ENCODE results near the gene DOCK2. TPM values are rescaled to one million over a fixed set of nuclear protein-coding genes. Genes with fewer than 3 reads are reported as not detected.
A peak's percentile ranks its signal among the peaks of the same experiment; 100 is the strongest.

Gene DOCK2
- total RNA-seq = 2.2 and 3.9 TPM in 2 replicates

DNA sequence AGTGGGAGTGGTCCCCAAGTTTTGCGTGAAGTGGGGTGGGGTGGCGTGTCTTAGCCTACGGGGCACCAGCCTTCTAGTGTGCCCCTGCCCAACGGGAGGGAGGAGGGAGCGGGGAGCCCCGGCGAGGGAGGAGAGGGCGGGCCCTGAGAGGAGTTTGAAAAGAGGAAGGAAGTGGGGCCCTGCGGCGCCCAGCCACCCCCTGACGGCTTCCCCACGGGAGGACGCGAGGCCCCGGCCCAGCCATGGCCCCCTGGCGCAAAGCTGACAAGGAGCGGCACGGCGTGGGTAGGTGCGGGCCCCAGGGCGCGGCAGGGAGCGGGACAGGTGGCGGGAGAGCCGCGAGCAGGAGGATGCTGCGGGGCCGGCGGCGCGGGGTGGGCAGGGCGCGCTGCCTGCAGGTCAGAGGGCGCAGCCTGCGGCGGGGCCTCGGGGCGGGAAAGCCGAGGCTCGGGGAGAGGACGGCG, at the start of gene DOCK2:
Gene DOCK2 (plus strand): TSS at position 191 of the 464 bp plus-strand sequence. CDS start 52 bp downstream, at position 243.
- no peaks in the 10 kb centered on the region for H3K27me3 ChIP-seq (ENCODE audit: control insufficient read depth, insufficient read depth, low read length)
- TF ChIP-seq, protein P1, sequence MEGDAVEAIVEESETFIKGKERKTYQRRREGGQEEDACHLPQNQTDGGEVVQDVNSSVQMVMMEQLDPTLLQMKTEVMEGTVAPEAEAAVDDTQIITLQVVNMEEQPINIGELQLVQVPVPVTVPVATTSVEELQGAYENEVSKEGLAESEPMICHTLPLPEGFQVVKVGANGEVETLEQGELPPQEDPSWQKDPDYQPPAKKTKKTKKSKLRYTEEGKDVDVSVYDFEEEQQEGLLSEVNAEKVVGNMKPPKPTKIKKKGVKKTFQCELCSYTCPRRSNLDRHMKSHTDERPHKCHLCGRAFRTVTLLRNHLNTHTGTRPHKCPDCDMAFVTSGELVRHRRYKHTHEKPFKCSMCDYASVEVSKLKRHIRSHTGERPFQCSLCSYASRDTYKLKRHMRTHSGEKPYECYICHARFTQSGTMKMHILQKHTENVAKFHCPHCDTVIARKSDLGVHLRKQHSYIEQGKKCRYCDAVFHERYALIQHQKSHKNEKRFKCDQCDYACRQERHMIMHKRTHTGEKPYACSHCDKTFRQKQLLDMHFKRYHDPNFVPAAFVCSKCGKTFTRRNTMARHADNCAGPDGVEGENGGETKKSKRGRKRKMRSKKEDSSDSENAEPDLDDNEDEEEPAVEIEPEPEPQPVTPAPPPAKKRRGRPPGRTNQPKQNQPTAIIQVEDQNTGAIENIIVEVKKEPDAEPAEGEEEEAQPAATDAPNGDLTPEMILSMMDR (IDR thresholded peaks at IDR 0.05; ENCODE audit: insufficient read depth, low read length, poor library complexity, severe bottlenecking) = no peak
- no peak for DNase-seq (ENCODE audit: low read depth)
- peak within 1 kb of the TSS; percentile 37 for H3K4me3 ChIP-seq (ENCODE audit: low read depth, low read length)
- H3K36me3 ChIP-seq (ENCODE audit: control insufficient read depth, insufficient read depth, low read length) = no peaks in the 10 kb centered on the region

DNA sequence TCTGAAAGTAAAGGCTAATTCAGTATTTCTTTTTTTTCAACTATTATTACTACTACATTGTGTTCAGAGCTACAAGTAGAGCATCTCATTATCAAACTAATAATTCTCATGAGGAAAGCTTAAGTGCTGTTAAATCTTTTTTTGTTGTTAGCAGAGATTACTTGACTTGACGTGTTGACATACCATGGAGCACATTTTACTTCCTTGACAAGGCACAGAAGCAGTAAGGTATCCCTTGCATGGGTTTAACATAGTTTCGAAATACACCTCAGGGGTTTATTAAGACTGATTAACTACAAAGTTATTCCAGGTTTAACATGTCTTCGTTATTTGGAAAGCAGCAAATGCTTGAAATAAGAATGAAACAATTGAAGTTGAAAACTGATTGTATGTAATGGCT, 46.5 kb upstream of the DOCK2 start:
- peaks cover 1% of the 10 kb centered on the region for H3K36me3 ChIP-seq (ENCODE audit: control insufficient read depth, insufficient read depth, low read length)
- DNase-seq (ENCODE audit: low read depth) = no peak
- H3K27me3 ChIP-seq (ENCODE audit: control insufficient read depth, insufficient read depth, low read length) = no peaks in the 10 kb centered on the region
- no peak overlapping the region for H3K4me3 ChIP-seq (ENCODE audit: low read depth, low read length)
- TF ChIP-seq, protein P1 (IDR thresholded peaks at IDR 0.05; ENCODE audit: insufficient read depth, low read length, poor library complexity, severe bottlenecking) = no peak

DNA sequence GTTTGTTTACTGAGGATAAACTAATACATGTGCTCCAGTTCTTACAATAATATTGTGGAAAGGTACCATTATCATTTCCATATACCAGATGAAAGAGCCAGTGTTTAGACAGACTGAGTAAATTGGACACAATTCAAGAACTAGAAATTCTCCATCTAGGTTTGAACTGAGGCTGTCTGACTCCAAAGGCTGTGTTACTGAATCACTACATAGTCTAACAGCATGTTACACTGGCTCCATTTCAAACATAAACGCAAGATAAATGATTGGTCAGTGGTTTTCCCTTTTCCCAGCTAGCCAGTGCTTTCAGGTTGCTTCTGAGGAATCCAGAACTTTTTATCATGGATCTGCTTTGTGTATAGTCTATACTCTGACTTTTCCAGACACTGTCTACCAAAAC, 45.4 kb upstream of the DOCK2 start:
- DNase-seq (ENCODE audit: low read depth) = no peak
- H3K27me3 ChIP-seq (ENCODE audit: control insufficient read depth, insufficient read depth, low read length) = no peaks in the 10 kb centered on the region
- TF ChIP-seq, protein P1 (IDR thresholded peaks at IDR 0.05; ENCODE audit: insufficient read depth, low read length, poor library complexity, severe bottlenecking) = no peak
- peaks cover 1% of the 10 kb centered on the region for H3K36me3 ChIP-seq (ENCODE audit: control insufficient read depth, insufficient read depth, low read length)
- H3K4me3 ChIP-seq (ENCODE audit: low read depth, low read length) = no peak overlapping the region

DNA sequence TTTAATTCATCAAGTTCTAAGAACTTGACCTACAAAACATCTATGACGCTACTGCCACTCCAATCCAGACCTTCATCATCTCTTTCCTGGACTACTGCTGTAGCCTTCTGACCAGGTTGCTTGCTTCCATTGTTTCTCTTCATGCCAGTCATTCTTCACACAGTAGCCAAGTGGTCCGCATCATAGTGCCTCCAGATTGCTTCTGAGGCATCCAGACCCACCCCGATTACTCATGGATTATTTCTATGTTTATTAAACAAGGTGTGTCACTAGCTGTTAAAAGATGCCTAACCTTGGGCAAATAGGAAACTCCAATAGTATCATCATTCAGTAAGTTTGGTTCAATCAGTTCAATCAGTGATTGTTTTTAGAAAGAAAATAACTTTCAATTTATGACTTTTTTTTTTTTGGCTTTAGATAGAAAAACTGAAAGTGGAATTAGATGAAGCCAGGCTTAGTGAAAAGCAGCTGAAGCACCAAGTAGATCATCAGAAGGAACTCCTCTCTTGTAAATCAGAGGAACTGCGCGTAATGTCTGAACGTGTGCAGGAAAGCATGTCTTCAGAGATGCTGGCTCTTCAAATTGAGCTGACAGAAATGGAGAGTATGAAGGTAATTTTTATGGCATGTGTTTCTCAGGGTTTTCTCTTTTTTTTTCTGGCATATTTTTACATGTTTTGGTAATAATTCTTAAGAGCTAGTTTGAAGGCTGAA, 44.0 kb upstream of the DOCK2 start:
- H3K36me3 ChIP-seq (ENCODE audit: control insufficient read depth, insufficient read depth, low read length) = peaks cover 1% of the 10 kb centered on the region
- TF ChIP-seq, protein P1 (IDR thresholded peaks at IDR 0.05; ENCODE audit: insufficient read depth, low read length, poor library complexity, severe bottlenecking) = no peak
- H3K27me3 ChIP-seq (ENCODE audit: control insufficient read depth, insufficient read depth, low read length) = no peaks in the 10 kb centered on the region
- H3K4me3 ChIP-seq (ENCODE audit: low read depth, low read length) = no peak overlapping the region
- no peak for DNase-seq (ENCODE audit: low read depth)

DNA sequence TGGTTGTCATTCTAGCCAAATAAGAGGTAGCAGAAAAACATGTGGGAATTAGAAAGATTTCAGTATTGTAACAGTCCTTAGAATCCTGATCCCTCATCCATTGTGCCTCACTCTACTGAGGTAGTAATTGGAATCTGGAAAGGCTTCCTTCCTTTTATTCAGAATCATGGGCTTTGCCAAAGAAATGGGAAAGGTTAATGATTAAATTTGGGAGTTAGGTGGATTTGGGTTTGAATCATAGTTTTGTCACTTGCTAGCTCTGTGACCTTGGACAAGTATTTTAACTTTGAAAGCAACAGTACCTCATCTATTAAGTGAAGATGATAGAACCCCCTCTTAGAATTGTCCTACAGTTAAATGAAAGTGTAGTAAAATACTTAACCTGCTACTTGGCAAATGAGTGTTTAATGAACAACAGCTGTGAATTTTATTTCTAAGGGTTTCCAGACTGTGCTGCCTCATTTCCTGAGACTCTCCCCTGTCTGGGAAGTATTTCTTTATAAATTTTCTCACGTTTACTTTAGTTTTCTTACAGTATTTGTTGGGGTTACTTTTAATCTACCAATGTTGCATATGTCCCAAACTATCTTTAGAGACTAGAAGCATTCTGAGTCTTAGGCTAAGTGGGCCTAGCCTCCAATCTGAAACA, 41.8 kb upstream of the DOCK2 start:
- H3K4me3 ChIP-seq (ENCODE audit: low read depth, low read length) = no peak overlapping the region
- peaks cover 1% of the 10 kb centered on the region for H3K36me3 ChIP-seq (ENCODE audit: control insufficient read depth, insufficient read depth, low read length)
- H3K27me3 ChIP-seq (ENCODE audit: control insufficient read depth, insufficient read depth, low read length) = no peaks in the 10 kb centered on the region
- no peak for DNase-seq (ENCODE audit: low read depth)
- TF ChIP-seq, protein P1 (IDR thresholded peaks at IDR 0.05; ENCODE audit: insufficient read depth, low read length, poor library complexity, severe bottlenecking) = no peak
